GM18508 (cell line): ENCODE measurements around the gene LZTR1.
"Not testable (repeated sequence)": the region's sequence is repeated elsewhere in the genome, so short reads cannot be mapped to it uniquely, and the experiment has no call there.

Experiments
- ATAC-seq: cut with Tn5 transposase; IDR thresholded peaks from one replicate; pipeline ENCODE4 v1.9.1; 2021; ENCODE audit warnings: moderate number of reproducible peaks; ENCODE audit not compliant: insufficient read depth, unreplicated experiment

LZTR1 gene

GRCh38 chr22:20965104-20965887, 16.8 kb upstream of the LZTR1 start:
- no peak for ATAC-seq

GRCh38 chr22:20965888-20966855, 15.9 kb upstream of the LZTR1 start:
- no peak for ATAC-seq

DNA sequence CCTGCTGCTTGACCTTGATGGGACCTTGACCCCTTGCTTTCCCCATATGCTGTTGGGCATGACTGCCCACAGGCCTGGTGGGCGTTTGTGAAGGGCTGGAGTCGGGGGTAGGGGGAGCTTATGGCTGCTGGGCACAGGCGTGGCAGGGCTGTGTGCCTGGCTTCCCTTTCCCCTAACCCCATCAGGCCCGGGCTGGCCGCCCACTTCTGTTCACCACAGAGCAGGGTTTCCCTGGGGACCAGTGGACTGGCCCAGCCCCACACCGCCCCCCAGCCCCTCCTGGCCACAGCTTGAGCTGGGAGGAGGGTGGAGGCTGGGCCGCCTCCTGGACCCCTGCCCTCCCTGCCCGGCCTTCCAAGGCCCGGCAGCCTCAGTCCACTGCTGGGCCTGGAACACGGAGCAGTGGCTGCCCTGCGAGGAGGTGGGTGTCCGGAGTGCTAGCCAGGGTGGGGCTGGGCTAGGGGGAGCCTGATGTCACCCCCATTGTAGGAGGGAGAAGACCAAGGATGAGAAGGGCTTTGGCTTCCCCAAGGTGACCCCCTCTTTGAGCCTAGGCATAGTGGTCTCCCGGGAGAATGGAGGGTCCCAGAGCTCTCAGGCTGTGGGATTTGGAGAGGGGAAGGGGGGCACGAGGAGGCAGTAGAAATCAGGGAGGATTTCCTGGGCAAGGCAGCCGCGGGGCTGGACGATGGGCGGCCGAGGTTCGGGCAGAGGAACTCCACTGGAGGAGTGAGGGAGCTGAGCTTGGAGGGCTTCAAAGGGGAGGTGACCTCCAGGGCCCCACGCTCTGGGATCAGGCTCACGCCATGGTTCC, 15.0 kb upstream of the LZTR1 start, which contains the start of gene AIFM3:
Gene AIFM3 (plus strand): TSS at position 373 of the 814 bp plus-strand sequence. CDS start 690 bp downstream, outside the sequence.
- ATAC-seq: no peak

- ATAC-seq: no peak
These were observed 14.3 kb upstream of the LZTR1 start for GRCh38 chr22:20967697-20968211.

- ATAC-seq: no peak
These were observed 13.7 kb upstream of the LZTR1 start for GRCh38 chr22:20968281-20968977.

GRCh38 chr22:20970939-20971657, 11.0 kb upstream of the LZTR1 start:
- no peak for ATAC-seq

DNA sequence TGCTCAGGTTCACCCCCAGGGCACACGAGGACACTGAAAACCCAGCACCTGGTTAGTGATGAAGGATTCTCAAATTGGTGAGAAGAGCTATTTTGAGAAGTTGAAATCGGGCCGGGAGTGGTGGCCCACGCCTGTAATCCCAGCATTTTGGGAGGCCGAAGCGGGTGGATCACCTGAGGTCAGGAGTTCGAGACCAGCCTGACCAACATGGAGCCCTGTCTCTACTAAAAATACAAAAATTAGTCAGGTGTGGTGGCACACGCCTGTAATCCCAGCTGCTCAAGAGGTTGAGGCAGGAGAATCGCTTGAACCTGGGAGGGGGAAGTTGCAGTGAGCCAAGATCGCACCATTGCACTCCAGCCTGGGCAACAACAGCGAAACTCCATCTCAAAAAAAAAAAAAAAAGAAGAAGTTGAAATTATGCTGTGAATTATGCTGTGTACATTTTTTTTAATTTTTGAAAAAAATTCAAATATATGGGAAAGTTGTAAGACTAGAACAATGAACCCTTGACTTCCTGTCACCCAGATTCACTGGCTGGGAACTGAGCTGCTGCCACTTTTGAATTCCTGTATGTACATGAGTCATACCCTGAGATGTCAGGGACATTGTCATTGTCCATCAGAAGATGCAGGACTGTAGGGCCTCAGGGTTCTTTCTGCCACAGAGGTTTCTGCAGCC, 9.9 kb upstream of the LZTR1 start:
- ATAC-seq: not testable (repeated sequence)

DNA sequence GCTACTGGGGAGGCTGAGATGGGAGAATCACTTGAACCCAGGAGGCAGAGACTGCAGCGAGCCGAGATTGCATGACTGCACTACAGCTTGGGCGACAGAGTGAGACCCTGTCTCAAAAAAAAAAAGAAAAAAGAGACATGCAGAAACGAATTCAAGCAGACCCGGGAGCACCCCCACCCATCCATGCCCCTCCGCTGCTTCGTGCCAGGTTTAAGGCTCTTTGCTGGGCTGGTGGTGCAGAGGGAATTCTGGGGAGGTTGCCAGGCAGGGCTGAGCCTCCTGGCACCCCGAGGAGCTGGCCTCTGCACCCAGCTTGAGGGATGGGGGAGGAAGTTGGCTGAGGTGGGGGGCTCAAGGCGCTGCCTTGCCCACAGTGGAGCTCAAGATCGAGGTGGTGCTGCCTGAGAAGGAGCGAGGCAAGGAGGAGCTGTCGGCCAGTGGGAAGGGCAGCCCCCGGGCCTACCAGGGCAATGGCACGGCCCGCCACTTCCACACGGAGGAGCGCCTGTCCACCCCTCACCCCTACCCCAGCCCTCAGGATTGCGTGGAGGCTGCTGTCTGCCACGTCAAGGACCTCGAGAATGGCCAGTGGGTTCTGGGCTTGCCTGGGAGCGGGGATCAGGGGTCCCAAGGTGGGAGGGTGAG, 9.0 kb upstream of the LZTR1 start:
- no peak for ATAC-seq

GRCh38 chr22:20973634-20974286, 8.3 kb upstream of the LZTR1 start:
- no peak for ATAC-seq

DNA sequence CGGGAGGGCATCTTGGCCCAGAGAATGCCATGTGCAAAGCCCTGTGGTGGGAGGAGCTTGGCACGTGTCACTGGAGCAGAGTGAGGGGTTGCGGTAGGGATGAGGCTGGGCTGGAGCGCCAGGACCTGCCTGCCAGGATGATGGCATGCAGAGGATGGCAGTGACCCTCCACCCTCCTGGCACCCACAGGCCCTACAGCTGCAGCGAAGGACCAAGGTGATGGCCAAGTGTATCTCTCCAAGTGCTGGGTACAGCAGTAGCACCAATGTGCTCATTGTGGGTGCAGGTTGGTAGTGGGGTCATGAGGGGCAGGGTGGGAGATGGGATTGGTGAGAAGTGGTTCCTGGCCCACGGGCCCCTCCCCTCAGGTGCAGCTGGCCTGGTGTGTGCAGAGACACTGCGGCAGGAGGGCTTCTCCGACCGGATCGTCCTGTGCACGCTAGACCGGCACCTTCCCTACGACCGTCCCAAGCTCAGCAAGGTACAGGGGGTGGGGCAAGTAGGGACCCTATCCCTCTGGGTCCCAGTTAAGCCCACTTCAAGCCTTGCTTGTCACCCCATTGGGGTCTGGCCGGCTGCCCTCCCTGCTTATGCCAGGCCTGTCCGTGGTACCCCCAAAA, 7.7 kb upstream of the LZTR1 start:
- no peak for ATAC-seq

- no peak for ATAC-seq
These were observed 6.4 kb upstream of the LZTR1 start for GRCh38 chr22:20975541-20976290.

DNA sequence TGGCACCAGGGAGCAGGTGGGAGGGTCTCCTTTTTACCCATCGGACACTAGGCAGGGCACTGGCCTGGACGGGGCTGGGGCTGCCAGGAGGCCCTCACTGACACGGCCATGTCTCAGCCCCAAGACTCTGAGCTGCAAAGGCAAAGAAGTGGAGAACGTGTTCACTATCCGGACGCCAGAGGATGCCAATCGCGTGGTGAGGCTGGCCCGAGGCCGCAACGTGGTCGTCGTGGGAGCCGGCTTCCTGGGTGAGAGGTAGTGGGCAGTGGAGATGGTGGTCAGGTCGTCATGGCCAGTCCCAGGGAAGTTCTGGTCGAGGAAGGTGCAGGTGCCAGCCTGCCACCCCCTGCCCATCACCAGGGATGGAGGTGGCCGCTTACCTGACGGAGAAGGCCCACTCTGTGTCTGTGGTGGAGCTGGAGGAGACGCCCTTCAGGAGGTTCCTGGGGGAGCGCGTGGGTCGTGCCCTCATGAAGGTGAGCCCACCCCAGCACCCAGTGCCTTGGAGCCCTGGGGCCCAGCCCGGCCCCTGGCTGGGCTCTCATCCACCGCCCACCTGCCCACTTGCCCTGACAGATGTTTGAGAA, 5.7 kb upstream of the LZTR1 start:
- no peak for ATAC-seq

DNA sequence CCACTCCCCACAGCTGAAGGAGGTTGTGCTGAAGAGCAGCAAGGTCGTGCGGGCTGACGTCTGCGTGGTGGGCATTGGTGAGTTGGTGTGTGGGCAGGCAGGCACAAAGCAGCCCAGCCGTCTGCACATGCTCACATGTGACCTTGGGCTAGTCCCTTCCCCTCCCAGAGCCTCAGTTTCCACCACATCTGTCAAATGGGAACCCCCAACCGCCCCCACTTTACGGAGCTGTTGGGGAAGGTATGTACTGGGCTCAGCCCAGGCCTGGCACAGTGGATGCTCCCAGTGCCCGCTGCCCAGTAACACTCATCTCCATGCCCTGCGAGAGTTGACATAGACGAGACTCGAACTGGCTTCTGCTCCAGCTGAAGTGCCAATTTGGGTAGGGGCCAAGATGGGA, 5.1 kb upstream of the LZTR1 start:
- no peak for ATAC-seq

GRCh38 chr22:20977516-20978170, 4.5 kb upstream of the LZTR1 start:
- ATAC-seq: no peak

- no peak for ATAC-seq
These were observed 3.7 kb upstream of the LZTR1 start for GRCh38 chr22:20978419-20978818.
